AG04449 (cell line): ENCODE results near the gene AHNAK.

Experiments
- CTCF ChIA-PET: fragments of 350-600 bp; formaldehyde crosslinking; extraction: SDS; loops from one replicate; lab custom pipeline; 2021; ENCODE audit warnings: antibody characterized with exemption; lab: Yijun Ruan, JAX
- POLR2A ChIA-PET: fragments of 400-600, 350-600 bp; formaldehyde crosslinking; extraction: SDS; loops from one replicate; lab custom pipeline; 2020; ENCODE audit warnings: antibody characterized with exemption, inconsistent platforms; lab: Yijun Ruan, JAX
- DNase-seq: peaks from one replicate; pipeline ENCODE4 v3.0.0-alpha.2; 2010; ENCODE audit warnings: low read depth, low spot score
- H3K4me3 ChIP-seq: 2 replicates; pipeline ENCODE4 v1.5.1; 2011; ENCODE audit warnings: low read depth, mild to moderate bottlenecking, control low read depth, low read length
- TF ChIP-seq, protein P1 (sequence below): IDR thresholded peaks from one replicate; pipeline ENCODE4 v1.5.1; 2011; ENCODE audit warnings: mild to moderate bottlenecking, moderate library complexity, low read length, control low read depth, inconsistent platforms; ENCODE audit not compliant: insufficient read depth; ENCODE audit errors: missing control alignments

AHNAK gene

DNA sequence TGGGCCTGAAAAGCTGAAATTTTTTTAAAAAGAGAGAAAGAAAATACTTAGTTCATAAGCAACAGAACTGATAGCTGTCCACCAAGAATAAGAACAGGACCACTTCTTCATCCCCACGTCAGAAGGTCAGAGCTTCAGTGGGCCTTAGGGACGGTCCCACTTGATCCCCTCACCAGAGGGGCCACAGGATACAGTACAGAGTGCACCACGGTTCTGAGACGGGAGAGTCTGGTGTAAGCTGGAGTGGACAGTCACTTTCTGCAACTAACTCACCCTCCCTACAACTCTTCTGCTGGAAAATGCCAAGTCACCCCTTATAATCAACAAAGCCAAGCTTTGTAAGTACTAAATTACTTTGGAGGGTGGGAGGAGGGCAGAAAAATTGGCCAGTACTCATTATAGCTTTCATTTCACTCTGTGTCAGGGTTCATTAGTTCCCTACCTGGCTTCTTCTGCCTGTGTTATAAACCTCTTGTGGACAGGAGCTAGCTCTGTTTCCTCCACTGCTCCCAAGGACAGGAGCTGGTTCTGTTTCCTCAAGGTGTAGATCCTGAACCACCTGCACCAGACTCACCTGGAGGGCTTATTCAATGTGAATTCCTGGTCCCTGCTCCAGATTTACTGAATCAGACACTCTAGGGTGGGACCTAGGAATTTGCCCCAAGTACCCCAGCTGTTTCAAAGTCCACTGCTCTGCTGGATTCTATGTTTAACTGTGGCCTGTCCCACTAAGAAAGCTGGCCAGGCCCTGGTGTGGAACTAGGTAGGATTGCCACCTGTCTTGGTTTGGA, 88.2 kb downstream of the AHNAK start:
- CTCF ChIA-PET: interaction anchor here (0.6 to 2.2 kb wide), 6 partner anchors 8 to 102 kb away, joined by 3 to 11 read pairs (median 7); no protein-coding TSS in a partner anchor
- TF ChIP-seq, protein P1, sequence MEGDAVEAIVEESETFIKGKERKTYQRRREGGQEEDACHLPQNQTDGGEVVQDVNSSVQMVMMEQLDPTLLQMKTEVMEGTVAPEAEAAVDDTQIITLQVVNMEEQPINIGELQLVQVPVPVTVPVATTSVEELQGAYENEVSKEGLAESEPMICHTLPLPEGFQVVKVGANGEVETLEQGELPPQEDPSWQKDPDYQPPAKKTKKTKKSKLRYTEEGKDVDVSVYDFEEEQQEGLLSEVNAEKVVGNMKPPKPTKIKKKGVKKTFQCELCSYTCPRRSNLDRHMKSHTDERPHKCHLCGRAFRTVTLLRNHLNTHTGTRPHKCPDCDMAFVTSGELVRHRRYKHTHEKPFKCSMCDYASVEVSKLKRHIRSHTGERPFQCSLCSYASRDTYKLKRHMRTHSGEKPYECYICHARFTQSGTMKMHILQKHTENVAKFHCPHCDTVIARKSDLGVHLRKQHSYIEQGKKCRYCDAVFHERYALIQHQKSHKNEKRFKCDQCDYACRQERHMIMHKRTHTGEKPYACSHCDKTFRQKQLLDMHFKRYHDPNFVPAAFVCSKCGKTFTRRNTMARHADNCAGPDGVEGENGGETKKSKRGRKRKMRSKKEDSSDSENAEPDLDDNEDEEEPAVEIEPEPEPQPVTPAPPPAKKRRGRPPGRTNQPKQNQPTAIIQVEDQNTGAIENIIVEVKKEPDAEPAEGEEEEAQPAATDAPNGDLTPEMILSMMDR: no peak
- POLR2A ChIA-PET: no interaction called here
- no peak overlapping the region for H3K4me3 ChIP-seq
- DNase-seq: no peak

DNA sequence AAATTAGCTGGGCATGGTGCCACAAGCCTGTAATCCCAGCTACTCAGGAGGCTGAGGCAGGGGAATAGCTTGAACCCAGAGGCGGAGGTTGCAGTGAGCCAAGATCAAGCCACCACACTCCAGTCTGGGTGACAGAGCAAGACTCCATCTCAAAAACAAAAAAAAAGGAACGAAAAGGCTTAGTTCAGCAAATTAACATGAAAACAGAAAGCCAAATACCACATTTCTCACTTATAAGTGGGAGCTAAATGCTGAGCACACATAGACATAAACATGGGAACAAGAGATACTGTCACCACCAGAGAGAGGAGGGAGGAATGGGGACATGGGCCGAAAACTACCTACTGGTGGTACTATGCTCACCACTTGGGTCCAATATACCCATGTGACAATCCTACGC, 89.1 kb downstream of the AHNAK start:
- DNase-seq: no peak
- TF ChIP-seq, protein P1: no peak
- H3K4me3 ChIP-seq: no peak overlapping the region
- ChIA-PET POLR2A (no interaction called here), CTCF (interaction anchor here (0.6 to 2.2 kb wide), 5 partner anchors 8 to 343 kb away, joined by 3 to 11 read pairs (median 7); no protein-coding TSS in a partner anchor)

DNA sequence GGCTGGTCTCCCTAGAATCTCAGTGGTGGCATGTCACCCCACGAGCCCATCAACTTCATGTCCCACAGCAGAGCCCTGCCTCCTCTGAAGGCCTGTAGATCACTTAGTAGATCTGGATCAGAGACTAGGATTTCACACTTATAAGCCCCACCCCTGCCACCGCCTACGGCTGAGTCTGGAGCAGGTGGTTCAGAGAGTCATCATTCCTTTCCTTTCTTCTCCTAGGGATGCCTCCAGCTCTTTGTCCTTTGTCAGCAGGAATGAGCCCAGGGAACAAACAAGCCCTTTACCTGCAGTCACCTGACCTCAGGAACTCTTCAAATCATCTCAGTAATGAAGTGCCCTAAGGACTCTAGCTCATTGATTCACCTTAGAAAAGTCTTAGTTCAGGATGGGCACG, 90.0 kb downstream of the AHNAK start:
- no peak overlapping the region for H3K4me3 ChIP-seq
- POLR2A ChIA-PET: no interaction called here
- no peak for DNase-seq
- CTCF ChIA-PET: interaction anchor here (1.3 to 2.0 kb wide), 2 partner anchors 9 to 86 kb away, joined by 3 to 8 read pairs; no protein-coding TSS in a partner anchor
- TF ChIP-seq, protein P1: no peak

DNA sequence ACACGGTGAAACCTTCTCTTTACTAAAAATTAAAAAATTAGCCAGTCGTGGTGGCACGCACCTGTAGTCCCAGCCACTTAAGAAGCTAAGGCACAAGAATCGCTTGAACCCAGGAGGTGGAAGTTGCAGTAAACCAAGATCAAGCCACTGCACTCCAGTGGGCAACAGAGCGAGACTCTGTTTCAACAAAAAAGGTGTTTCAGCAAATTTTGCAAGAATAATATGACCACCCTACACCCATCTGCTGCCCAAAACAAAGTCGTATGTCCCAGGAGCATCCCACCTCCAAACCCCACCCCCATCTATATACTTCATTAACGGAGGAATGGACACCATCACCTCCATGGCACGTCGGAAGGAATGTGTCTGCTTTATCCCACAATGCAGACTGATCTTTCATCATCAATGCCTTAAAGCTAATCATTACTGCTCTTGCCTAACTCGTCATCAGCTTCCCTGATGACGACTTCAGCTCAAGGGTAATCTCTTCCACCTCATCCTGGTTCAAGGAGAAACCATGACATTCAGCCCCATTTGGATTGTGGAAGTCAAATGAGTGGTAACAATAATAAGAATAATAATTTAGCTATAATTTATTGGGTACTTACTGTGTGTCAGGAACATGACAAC, 93.7 kb downstream of the AHNAK start:
- ChIA-PET CTCF (interaction anchor here (0.6 to 1.5 kb wide), 5 partner anchors 9 to 100 kb away, joined by 3 to 6 read pairs (median 4); no protein-coding TSS in a partner anchor), POLR2A (interaction anchor here (0.7 kb wide), 1 partner anchor 11 kb away, joined by 3 read pairs; no protein-coding TSS in a partner anchor)
- H3K4me3 ChIP-seq: no peak overlapping the region
- TF ChIP-seq, protein P1: no peak
- DNase-seq: no peak

DNA sequence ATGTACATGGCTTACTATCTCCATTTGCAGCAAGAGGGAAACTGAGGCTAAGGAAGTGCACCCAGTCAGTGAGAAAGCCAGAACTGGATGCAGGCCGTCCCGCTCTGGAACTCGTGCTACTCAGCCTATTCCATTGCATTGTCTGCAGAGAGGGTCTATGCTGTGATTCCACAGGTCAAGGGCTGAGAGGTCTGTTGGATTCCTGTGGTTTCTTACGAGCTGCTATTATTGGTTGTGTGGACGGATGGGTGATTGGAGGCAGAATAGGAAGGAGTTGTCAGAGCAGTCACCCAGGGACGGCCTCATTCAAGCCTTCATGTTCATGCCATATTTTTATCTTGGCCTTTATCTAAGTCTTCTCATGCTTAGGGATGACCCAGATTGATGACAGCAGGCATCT, 94.3 kb downstream of the AHNAK start:
- POLR2A ChIA-PET: no interaction called here
- TF ChIP-seq, protein P1: no peak
- CTCF ChIA-PET: interaction anchor here (1.2 to 1.5 kb wide), 2 partner anchors 8 to 28 kb away, joined by 3 to 6 read pairs; no protein-coding TSS in a partner anchor
- H3K4me3 ChIP-seq: no peak overlapping the region
- no peak for DNase-seq

DNA sequence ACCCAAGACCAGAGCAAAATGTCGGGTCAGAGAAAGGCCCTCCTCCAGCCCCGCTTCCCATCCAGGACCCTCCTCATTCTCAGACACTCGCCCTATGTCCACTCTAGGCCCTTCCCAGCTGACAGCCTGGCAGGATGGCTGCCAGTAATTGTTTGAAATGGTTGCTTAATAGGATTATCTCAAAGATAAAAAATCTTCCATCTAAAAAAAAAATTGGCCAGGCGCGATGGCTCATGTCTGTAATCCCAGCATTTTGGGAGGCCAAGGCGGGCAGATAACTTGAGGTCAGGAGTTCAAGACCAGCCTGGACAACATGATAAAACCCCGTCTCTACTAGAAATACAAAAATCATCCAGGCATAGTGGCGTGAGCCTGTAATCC, 95.4 kb downstream of the AHNAK start:
- TF ChIP-seq, protein P1: no peak
- ChIA-PET CTCF (interaction anchor here (1.4 to 1.9 kb wide), 2 partner anchors 8 to 38 kb away, joined by 3 to 7 read pairs; no protein-coding TSS in a partner anchor), POLR2A (no interaction called here)
- DNase-seq: no peak
- H3K4me3 ChIP-seq: no peak overlapping the region
